GM18520 (cell line): ENCODE data around the gene BIK.
"Not testable (repeated sequence)": the region's sequence is repeated elsewhere in the genome, so short reads cannot be mapped to it uniquely, and the experiment has no call there.

Experiments used
- ATAC-seq: cut with Tn5 transposase; IDR thresholded peaks from one replicate; pipeline ENCODE4 v1.9.1; 2021; ENCODE audit not compliant: unreplicated experiment

BIK gene

DNA sequence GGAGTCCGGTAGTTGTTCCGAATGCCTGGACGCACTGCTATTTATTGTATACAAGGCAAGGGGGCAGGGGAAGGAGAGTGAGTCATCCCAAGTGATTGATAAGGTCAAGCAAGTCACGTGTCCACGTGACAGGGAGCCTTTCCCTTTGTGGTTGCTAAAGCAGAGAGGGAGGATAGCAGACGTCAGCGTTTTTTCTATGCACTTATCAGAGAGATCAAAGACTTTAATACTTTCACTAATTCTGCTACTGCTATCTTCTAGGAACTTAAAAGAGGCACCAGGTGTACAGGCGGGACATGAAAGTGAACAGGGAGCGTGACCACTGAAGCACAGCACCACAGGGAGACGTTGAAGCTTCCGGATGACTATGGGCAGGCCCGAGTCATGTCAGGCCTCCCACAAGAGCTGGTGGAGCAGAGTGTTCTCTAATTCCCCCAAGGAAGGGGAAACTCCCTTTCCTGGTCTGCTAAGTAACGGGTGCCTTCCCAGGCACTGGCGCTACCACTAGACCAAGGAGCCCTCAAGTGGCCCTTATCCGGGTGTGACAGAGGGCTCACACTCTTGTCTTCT is 6.4 kb upstream of the BIK start:
- ATAC-seq: not testable (repeated sequence)

DNA sequence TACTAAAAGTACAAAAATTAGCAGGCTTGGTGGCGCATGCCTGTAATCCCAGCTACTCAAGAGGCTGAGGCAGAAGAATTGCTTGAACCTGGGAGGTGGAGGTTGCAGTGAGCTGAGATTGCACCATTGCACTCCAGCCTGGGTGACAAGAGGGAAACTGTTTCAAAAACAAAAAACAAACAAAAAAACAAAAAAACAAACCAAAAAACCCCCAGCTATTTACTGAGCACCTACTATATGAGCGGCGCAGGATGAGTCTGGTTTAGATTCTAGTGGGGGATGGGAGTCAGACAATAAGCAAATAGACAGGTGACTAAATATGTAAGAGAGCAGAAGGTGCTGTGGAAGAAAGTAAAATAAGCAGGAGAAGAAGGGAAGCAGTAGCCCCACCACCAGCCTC is 5.6 kb upstream of the BIK start:
- ATAC-seq: not testable (repeated sequence)

DNA sequence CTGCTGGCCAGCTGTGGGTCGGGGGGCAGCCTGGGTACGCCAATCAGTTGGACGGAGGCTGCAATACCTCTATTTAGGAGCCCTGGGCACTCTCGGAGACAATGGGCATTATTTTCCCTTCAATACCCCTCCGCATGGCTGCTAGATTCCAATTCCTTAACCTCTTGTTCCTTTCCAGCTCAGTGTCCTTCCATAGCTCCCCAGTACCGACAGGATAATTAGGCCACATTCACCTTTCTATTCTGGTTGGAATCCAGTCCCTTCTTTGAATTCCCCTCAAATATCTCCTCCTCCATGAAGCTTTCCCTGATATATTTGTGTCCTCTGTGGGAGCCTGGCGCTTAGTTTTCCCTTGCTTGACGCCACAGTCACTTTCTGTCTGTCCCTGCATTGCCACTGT is 4.2 kb upstream of the BIK start:
- no peak for ATAC-seq

DNA sequence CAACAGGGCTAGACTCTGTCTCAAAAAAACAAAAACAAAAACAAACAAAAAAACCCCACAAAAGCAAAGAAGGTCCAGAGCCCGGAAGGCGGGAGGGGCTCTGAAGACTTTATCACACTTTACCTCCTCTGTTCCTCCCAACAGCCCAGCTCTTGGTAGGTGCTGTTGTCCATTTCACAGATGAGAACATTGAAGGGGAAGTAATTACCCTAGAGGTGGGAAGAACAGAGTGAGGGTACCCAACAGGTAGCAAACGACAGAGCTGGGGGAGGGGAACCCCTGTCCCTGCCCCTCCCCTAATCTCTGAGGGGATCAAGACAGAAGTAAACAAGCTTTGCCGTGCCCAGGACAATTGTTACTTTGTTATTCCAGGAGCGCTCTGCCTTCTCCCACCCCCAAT is 1.0 kb upstream of the BIK start:
- no peak for ATAC-seq

DNA sequence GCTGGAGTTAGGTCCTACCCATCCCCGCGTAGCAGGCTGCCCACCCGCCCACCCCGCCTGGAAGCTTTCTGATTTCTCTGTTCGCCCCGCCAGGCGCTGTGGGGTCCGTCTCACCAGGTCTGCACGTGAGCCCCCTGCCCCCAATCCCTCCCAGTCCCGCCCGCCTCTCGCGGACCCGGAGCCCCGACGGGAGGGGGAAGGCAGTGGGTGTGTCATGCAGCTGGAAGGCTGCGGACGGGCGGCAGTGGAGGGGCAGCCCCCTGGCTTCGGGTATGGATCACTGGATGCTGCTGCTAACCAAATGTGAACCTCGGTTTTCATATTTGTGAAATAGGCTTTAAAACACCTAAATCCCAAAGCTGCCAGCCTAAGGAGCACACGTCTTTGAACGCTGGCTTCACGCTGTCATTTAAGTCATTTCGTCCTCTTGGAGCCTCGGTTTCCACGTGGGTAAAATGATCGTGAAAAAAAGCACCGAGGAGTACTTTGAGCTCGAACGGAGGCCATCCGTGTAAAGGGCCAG is 568 bp upstream of the BIK start:
- ATAC-seq: no peak

DNA sequence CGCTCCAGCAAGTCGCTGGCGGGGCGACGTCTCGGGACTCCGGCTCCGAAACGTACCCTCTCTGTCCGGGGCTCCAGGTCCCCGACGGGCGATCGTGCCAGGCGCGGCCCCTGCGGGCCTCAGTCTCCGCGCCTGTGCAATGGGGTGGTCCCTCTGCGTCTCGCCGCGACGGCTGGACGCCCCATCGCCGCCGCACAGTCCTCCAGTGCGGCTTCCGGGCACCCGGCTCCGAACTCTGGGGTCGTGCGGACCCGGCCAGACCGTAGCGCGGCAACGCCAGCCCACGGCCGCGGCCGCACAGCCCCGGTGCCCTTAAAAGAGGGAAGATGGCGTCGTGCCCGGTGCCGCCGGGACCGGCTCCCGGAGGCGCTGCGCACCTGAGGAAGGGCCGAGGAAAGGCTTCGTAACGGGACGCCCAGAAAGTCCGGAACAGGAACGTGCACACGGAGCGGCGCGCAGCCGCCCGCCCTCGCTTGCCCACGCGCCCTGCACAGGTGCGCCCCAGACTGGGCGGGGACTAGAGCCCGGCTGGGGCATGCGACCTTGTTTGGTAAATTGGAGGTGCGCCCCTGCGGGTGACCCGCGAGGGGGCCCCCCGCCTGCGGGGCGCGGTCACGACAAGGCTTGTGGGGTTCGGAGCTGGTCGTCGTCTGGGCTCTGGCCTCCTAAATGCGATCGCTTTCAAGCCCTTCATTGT is 525 bp downstream of the BIK start:
- no peak for ATAC-seq

DNA sequence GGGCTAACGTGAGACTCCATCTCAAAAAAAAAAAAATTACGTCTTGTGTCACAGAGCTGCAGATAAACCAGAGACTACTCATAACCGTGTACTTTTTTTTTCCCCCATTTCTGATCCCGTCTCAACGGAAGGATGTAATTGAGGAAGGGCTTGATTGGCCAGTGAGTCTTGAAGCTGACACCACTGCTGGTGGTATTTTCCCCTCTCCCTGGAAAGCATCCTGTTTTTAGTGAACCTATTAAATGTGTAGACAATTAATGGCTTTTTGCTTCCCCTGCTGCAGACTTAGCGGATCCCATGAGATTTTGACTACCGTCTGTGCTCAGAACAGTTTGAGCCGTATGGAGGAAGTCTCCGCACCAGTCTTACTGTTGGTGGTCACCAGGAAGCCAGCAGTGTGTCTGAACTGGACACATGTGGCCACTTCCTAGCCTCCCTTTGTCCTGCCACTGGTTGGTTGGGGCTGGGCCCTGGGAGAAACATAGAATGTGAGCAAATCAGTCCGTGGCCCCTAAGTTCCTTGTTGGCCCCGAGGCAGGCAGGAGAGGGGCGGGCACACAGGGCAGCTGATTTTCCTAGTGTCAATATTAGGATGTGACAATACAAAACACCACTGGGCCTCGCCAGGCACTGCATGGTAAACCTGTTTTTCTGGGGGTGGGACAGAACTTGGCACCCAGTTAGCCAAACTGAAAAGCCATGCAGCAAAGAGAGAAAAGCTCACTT is 3.1 kb downstream of the BIK start:
- ATAC-seq: no peak

DNA sequence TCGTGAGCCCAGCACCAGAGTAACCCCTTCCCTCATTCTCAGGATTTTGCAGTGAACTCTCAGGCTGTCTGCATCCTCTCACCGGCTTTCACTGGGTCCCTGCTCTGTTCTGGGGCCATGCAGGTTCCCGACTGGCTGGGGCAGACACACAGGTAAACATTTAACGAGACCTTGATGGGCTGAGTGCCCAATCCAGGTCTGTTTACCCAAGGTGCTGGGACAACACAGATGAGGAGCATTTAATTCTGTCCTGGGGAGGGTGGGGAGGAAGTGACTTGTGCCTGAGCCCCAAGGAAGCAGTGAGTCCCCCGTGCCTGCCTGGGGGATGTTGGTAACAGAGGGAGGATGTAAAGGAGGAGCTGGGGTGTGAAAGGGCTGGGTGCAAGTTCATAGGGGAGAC is 4.4 kb downstream of the BIK start:
- no peak for ATAC-seq

DNA sequence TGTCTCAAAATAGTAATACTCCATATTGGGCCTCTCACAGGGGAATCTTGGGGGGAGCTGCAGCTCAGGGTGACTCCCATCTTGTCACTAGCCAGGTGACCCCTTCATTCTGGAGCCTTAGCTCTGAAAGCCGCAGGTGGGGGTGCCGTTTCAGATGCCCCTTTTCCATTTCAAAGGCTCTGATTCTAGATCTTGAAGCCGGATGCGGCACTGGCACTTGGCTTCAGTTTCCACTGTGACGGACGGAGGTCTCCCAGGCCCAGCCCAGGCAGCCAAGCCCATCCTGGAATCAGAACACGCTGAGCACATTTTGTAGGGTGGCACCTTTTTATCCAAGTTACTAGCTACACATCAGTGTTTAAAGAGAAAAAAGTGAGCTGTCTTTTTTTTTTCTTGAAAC is 6.4 kb downstream of the BIK start:
- no peak for ATAC-seq

DNA sequence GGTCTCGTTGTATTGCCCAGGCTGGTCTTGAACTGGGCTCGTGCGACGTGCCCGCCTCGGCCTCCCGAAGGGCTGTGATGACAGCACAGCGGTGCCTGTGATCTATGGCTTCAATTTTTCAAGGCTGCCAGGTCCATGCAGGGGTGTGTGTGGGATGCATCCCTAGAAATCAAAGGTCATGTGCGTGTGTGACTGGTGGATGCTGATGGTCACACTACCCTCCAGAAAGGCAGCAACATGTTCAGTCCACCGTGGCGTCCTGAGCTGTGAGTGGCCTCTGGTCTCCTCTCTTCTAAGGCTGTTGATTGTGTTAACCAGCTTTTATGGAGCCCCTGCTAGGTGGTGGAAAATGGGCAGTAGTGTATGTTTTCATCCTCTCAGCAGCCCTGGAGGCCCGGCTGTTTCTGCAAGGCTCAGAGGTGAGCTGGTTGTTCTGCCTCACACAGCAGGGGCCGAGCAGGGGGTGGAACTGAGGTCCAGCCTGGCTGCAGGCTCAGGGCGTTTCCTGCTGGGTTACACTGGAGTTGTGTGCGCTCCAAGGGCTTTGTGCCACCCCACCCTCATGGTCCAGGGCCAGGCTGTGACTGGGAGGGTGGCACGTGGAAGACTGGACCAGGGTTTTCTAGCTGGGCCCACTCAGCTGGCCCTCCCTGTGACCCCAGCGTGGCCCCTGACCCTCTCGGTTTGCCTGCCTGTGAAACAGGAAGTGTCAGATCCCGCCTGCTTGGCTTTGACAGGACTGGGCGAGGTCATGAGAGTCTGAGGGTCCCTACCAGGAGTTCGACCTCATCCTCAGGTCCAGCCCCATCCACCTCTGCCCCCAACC is 7.7 kb downstream of the BIK start:
- no peak for ATAC-seq

DNA sequence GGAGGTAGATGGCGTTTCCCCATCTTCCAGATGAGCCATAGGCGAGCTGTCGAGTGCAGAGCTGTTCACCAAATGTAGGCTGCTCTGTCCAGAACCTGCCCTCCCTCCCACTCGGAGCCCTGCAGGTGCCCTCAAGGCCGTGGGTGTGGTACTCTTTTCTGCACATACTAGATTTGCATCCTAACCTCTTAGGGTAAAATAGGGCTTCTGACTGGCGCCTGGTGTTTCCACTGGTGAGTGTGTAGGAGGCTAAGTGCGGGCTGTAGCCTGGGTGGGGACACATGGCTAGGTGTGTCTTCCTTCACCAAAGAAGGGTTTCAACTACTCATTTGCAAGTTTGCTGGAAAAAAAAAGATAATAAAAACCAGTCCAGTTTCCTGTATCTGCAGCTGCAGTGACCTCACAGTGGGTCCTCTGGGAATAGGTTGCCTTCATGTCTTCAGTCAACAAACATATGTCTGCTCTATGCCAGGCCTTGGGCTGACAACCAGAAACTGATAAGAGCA is 8.5 kb downstream of the BIK start:
- ATAC-seq: peak; percentile 55

DNA sequence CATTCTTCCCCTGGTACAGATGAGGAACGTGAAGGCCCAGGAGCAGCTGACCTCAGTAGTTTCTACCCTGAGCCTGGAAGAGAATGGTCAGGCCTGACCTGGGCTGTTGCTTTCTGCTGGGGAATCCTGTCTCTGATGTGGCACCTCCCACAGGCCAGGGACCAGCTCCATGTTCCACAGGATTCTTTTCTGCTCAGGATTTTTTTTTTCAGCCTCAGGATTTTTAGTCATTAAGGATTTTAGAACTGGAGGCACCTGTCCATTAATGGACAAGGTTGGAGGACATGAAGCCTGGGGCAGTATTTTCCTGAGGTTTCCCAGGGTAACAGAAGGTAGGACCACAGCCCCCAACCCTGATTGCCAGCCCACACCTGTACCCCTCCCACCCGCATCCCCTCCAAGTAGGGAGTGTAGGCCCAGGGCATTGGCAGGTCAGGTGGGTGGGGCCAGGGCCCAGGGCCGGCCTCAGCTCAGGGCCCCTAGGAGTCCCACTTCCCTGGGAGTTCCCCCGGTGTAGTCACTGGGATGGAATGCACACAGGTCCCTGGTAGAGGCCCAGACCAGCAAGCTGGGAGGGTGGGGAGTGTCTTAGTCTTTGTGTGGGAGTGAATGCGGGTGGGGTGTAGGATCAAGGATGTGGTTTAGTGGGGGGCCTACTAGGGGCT is 16.1 kb downstream of the BIK start:
- ATAC-seq: no peak

DNA sequence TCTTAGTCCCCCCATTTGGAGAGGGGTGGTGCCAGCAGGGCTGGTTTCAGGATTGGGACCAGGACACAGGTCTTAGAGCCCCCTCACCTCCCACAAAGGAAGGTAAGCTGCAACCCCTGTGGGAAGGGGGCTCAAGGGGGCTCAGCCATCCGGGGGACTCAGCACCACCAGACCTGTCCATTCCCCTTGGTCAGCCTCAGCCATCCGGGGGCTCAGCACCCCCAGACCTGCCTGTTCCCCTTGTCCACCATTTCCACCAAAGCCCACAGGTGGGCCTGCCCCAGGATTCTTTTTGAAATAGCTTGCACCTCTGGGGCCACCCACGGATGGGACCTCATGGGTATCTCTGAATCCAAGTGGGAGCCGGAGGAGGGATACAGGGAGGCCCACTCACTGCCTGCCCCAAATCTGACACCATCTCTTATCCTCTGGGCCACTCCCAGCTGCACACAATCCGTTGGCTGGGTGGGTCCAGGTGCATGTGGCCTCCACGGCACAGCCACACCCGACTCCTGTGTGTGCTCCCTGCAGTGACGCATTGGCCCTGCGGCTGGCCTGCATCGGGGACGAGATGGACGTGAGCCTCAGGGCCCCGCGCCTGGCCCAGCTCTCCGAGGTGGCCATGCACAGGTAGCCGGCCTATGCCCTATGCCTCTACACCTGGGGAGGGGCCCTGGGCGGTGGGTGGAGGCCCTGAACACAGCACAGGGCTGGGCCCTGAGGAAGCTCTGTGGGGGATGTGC is 16.8 kb downstream of the BIK start:
- ATAC-seq: no peak

DNA sequence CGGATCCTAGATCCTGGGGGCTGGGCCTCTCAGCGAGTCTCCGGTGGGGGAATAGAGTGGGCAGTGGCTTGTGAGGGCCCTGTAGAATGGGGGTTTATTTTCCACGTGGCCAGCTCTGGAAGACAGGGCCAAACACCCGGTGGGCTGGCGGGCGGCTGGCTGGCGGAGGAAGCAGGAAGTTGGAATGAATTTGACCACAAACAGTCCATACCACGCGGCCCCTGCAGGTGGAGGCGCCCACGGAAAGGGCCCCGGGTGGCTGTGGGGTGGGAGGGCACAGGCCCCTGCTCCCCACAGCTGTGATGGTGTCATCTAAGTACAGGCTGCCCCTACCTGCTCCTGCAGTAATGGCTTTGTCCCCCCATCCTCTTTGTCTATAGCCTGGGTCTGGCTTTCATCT is 17.6 kb downstream of the BIK start:
- no peak for ATAC-seq

DNA sequence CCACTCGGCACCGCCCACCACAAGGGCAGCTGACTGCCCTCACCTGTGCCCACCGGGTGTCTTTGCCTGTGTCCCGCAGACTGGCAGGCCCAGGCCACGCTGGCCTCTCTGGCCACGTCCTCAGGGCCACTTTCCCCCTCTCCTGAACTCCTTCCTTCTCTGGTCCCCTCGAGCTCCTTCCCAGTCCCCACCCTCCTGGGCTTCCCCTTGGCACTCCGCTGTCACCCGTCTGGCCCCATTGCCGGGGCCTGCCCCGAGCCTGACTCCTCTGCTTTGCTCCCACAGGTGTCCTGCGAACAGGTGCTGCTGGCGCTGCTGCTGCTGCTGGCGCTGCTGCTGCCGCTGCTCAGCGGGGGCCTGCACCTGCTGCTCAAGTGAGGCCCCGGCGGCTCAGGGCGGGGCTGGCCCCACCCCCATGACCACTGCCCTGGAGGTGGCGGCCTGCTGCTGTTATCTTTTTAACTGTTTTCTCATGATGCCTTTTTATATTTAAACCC is 18.4 kb downstream of the BIK start:
- no peak for ATAC-seq

DNA sequence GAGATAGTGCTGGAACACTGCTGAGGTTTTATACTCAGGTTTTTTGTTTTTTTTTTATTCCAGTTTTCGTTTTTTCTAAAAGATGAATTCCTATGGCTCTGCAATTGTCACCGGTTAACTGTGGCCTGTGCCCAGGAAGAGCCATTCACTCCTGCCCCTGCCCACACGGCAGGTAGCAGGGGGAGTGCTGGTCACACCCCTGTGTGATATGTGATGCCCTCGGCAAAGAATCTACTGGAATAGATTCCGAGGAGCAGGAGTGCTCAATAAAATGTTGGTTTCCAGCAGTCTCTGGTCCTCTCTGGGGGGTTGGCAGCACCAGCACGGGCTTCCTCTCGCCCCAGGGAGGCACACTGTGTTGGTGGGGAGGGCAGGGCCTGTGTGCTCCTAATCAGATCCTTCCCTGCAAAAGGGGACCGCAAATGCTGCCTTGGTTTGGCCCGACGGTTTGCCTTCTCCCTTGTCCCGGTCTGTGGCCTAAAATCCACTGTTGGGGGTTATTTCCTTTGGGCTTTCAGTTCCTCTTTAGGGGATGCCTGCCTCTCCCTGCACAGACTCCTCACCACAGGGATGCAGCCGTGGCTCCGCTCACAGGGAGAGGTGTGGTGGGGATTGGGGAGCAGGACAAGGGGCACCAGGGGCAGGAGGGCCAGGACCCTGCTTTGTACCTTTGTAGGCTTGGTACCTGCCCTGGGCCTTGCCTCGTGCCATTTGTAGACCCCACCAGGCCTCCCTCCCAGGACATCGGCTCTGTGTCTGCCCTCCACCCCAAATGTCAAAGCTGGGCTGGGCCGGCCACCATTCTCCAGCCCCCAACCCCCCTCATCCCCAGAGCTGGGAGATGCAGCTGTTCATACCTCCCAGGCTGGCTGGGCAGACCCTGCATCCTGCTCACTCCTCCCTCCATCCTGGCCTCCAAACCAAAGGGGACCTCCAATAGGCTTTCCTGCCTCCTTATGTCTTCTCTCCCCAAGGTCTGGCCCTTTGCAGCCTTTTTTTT is 19.2 kb downstream of the BIK start:
- ATAC-seq: no peak

DNA sequence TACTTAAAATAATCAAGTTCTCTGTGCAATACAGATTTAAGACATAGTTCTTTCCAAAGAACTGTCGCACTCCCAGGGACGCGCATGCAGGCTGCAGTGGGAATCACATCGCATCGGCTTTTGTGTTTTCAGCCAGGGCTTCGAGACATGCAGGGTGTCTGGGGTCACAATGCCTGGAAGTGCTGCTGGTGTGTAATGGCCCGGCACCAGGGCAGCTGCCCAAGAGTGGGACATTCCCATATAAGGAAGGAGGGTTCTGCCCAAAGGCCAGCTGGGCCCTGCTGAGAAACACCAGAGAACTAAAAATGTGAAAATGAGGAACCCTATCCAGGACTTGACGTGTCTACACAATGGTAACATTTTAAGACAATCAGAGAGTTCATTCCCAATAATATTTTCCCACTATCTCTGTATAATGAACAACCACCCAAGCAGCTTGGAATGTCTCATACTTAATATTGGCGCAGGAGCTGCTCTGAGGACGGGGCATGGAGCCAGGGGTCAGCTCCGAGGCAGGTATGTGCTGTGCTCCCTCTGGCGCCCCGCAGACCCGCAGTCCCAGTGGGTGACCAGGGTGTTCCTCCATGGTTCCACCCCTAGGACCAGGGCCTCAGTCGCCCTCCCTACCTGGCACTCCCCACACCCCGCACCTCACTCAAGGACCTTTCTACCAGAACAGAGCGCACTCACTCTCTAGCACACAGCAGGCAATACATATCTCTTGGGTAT is 21.4 kb downstream of the BIK start:
- ATAC-seq: no peak

DNA sequence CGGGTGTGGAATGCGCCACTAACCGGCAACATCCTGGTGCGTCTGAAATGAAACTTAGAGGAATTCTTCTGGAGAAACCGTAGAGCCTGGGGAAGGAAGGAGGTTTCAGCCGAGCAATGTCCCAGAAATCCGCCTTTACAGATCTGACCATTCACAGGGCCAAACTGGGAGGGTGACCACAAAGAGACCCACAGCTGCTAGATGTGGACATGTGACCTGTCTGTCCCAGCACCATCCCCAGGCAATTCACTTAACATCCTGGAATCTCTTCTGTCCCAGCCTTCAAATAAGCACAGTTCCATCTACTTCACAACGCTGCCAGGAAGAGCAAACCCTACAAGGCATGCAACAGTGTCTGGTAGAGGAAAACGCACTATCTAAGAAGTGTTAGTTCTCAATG is 22.9 kb downstream of the BIK start:
- no peak for ATAC-seq
